HEK293 (cell line): ENCODE data around the gene P2RX1.

Source experiments
- BCL11B ChIP-seq: fragments of 450-650 bp; formaldehyde crosslinking; IDR thresholded peaks from 2 replicates; pipeline ENCODE4 v1.5.1; 2016; ENCODE audit warnings: low read depth, missing biosample characterization, missing genetic modification characterization
- BCL6B ChIP-seq: fragments of 450-650 bp; formaldehyde crosslinking; IDR thresholded peaks from 2 replicates; pipeline ENCODE4 v1.5.1; 2017; ENCODE audit warnings: missing biosample characterization, missing genetic modification characterization
- IKZF3 ChIP-seq: fragments of 450-650 bp; IDR thresholded peaks from 2 replicates; pipeline ENCODE4 v1.5.0; 2018; ENCODE audit warnings: missing biosample characterization, mild to moderate bottlenecking, missing genetic modification characterization, moderate library complexity
- OVOL3 ChIP-seq: fragments of 450-650 bp; formaldehyde crosslinking; IDR thresholded peaks from 2 replicates; pipeline ENCODE4 v1.5.1; 2016; ENCODE audit warnings: missing biosample characterization, missing genetic modification characterization
- PRDM2 ChIP-seq: fragments of 450-650 bp; formaldehyde crosslinking; IDR thresholded peaks from 2 replicates; pipeline ENCODE4 v1.5.1; 2016; ENCODE audit warnings: missing biosample characterization, missing genetic modification characterization, borderline replicate concordance
- REST ChIP-seq: fragments of 450-650 bp; formaldehyde crosslinking; IDR thresholded peaks from 2 replicates; pipeline ENCODE4 v1.5.1; 2016; ENCODE audit warnings: missing biosample characterization, missing genetic modification characterization
- ZBTB11 ChIP-seq: fragments of 450-650 bp; formaldehyde crosslinking; conservative IDR thresholded peaks from 2 replicates; pipeline ENCODE4 v1.5.1; 2016; ENCODE audit warnings: low read depth, missing biosample characterization, missing genetic modification characterization
- ZBTB21 ChIP-seq: fragments of 450-650 bp; formaldehyde crosslinking; IDR thresholded peaks from 2 replicates; pipeline ENCODE4 v1.5.1; 2017; ENCODE audit warnings: missing biosample characterization, missing genetic modification characterization
- ZIC2 ChIP-seq: fragments of 450-650 bp; formaldehyde crosslinking; IDR thresholded peaks from 2 replicates; pipeline ENCODE4 v1.5.1; 2016; ENCODE audit warnings: missing biosample characterization, missing genetic modification characterization
- ZNF239 ChIP-seq: fragments of 450-650 bp; formaldehyde crosslinking; IDR thresholded peaks from 2 replicates; pipeline ENCODE4 v1.5.1; 2016; ENCODE audit warnings: missing biosample characterization, missing genetic modification characterization
- ZNF274 ChIP-seq, 2 experiments: fragments of 200-500 bp in 1 of 2; fragments of 450-650 bp in 1 of 2; sonication (Bioruptor generic) in 1 of 2; formaldehyde crosslinking in 1 of 2; IDR thresholded peaks; 2 replicates each; pipeline versions ENCODE4 v1.5.1 to v1.6.1; 2014 to 2016; ENCODE audit warnings: borderline replicate concordance in 1 of 2, inconsistent platforms in 1 of 2, low read length in 1 of 2, missing biosample characterization in 1 of 2, missing genetic modification characterization in 1 of 2
- ZNF280D ChIP-seq: fragments of 450-650 bp; formaldehyde crosslinking; IDR thresholded peaks from 2 replicates; pipeline ENCODE4 v1.5.1; 2016; ENCODE audit warnings: missing biosample characterization, missing genetic modification characterization
- ZNF324 ChIP-seq: fragments of 450-650 bp; formaldehyde crosslinking; IDR thresholded peaks from 2 replicates; pipeline ENCODE4 v1.5.1; 2016; ENCODE audit warnings: missing biosample characterization, missing genetic modification characterization
- ZNF350 ChIP-seq: fragments of 450-650 bp; formaldehyde crosslinking; IDR thresholded peaks from 2 replicates; pipeline ENCODE4 v1.5.0; 2017; ENCODE audit warnings: missing biosample characterization, mild to moderate bottlenecking, missing genetic modification characterization
- ZNF37A ChIP-seq: fragments of 450-650 bp; IDR thresholded peaks from 2 replicates; pipeline ENCODE4 v1.5.1; 2018; ENCODE audit warnings: missing biosample characterization, missing genetic modification characterization
- ZNF48 ChIP-seq: fragments of 450-650 bp; formaldehyde crosslinking; IDR thresholded peaks from 2 replicates; pipeline ENCODE4 v1.5.1; 2016; ENCODE audit warnings: missing biosample characterization, missing genetic modification characterization
- ZNF529 ChIP-seq: fragments of 450-650 bp; formaldehyde crosslinking; IDR thresholded peaks from 2 replicates; pipeline ENCODE4 v1.5.1; 2017; ENCODE audit warnings: missing genetic modification characterization, missing biosample characterization; ENCODE audit not compliant: insufficient replicate concordance
- ZNF544 ChIP-seq: fragments of 450-650 bp; formaldehyde crosslinking; IDR thresholded peaks from 2 replicates; pipeline ENCODE4 v1.5.0; 2017; ENCODE audit warnings: missing biosample characterization, missing genetic modification characterization
- ZNF629 ChIP-seq: fragments of 450-650 bp; formaldehyde crosslinking; IDR thresholded peaks from 2 replicates; pipeline ENCODE4 v1.5.1; 2017; ENCODE audit warnings: missing biosample characterization, missing genetic modification characterization
- ZNF792 ChIP-seq: fragments of 450-650 bp; formaldehyde crosslinking; IDR thresholded peaks from 2 replicates; pipeline ENCODE4 v1.5.1; 2016; ENCODE audit warnings: missing biosample characterization, missing genetic modification characterization

The P2RX1 gene

GRCh38 chr17:3890082-3890877 is 26.0 kb downstream of the P2RX1 start (continued):
- peak; percentile 95; the same call in 1 of the 2 replicates for TF ChIP-seq PRDM2 (tag by site-specific recombination)
- peak; percentile 94; the same call in 1 of the 2 replicates for TF ChIP-seq ZNF280D (tag by site-specific recombination)
- no peak for TF ChIP-seq ZNF529 (tag by site-specific recombination)
- TF ChIP-seq REST (tag by site-specific recombination), result 0 out of 2 replicates have a peak, but pooled peaks have one; percentile 47
- TF ChIP-seq ZIC2 (tag by site-specific recombination), result peak; percentile 100
- peak; percentile 99 for TF ChIP-seq ZNF629 (tag by site-specific recombination)
- TF ChIP-seq ZNF37A (tag by site-specific recombination), result no peak; the same call in 1 of the 2 replicates
- peak; percentile 95 for TF ChIP-seq OVOL3 (tag by site-specific recombination)
- peak; percentile 100 for TF ChIP-seq ZNF324 (tag by site-specific recombination)
- TF ChIP-seq BCL6B (tag by site-specific recombination), result no peak; the same call in 1 of the 2 replicates
- TF ChIP-seq ZBTB21 (tag by site-specific recombination), result peak; percentile 95
- TF ChIP-seq ZNF48, result no peak
- no peak for TF ChIP-seq ZNF792
- no peak for TF ChIP-seq ZNF350
- TF ChIP-seq ZNF274 (IDR thresholded peaks at IDR 0.05; ENCODE audit: low read length), result no peak
- TF ChIP-seq ZNF274 (tag by site-specific recombination; IDR thresholded peaks at IDR 0.05; ENCODE audit: borderline replicate concordance), result no peak
- TF ChIP-seq ZBTB11 (tag by site-specific recombination), result no peak
- peak; percentile 98 for TF ChIP-seq IKZF3 (tag by site-specific recombination)
- TF ChIP-seq ZNF544 (tag by site-specific recombination), result no peak
- peak; percentile 96 for TF ChIP-seq BCL11B (tag by site-specific recombination)
- TF ChIP-seq ZNF239, result peak; percentile 78; the same call in 1 of the 2 replicates
